Neural cell (in vitro differentiated cells): Measurements from ENCODE around the gene C2CD2. TPM values are rescaled to one million over a fixed set of nuclear protein-coding genes. Genes with fewer than 3 reads are reported as not detected.

ENCODE experiments used
- H2AFZ ChIP-seq: fragments of 200-600, 300-800 bp; sonication (generic), shearing (Covaris generic); 2 replicates; pipeline ENCODE4 v1.6.0; 2014; ENCODE audit warnings: low read depth, mild to moderate bottlenecking, antibody characterized with exemption, low read length, moderate library complexity
- H3F3A ChIP-seq: fragments of 200-600 bp; shearing (Covaris generic); 2 replicates; pipeline ENCODE4 v1.6.1; 2016; ENCODE audit warnings: mild to moderate bottlenecking, moderate library complexity, mixed read lengths, antibody characterized with exemption, low read length; ENCODE audit not compliant: insufficient read depth, poor library complexity, severe bottlenecking
- H3K27ac ChIP-seq: fragments of 200-600, 300-800 bp; sonication (generic), shearing (Covaris generic); 2 replicates; pipeline ENCODE4 v1.5.1; 2014; ENCODE audit warnings: mild to moderate bottlenecking, low read length, moderate library complexity
- H3K27me3 ChIP-seq: fragments of 300-800, 200-600 bp; sonication (generic), shearing (Covaris generic); 2 replicates; pipeline ENCODE4 v1.6.0; 2014; ENCODE audit warnings: mild to moderate bottlenecking, low read depth, low read length, moderate library complexity; ENCODE audit not compliant: insufficient read depth
- H3K36me3 ChIP-seq: fragments of 300-800, 200-600 bp; sonication (generic), shearing (Covaris generic); 2 replicates; pipeline ENCODE4 v1.5.1; 2014; ENCODE audit warnings: mild to moderate bottlenecking, antibody characterized with exemption, low read length, moderate library complexity; ENCODE audit not compliant: insufficient read depth
- H3K4me2 ChIP-seq: fragments of 300-800, 200-600 bp; sonication (generic), shearing (Covaris generic); 2 replicates; pipeline ENCODE4 v1.6.0; 2014; ENCODE audit warnings: mild to moderate bottlenecking, low read length
- H3K4me3 ChIP-seq: fragments of 300-800, 200-600 bp; sonication (generic), shearing (Covaris generic); 2 replicates; pipeline ENCODE4 v1.5.1; 2014; ENCODE audit warnings: mild to moderate bottlenecking, low read length, moderate library complexity
- H3K79me2 ChIP-seq: fragments of 200-600 bp; shearing (Covaris generic); replicated peaks from 2 replicates; pipeline ENCODE4 v1.6.0; 2014; ENCODE audit warnings: mild to moderate bottlenecking, low read length, moderate library complexity; ENCODE audit not compliant: insufficient read depth
- H3K9ac ChIP-seq: fragments of 300-800, 200-600 bp; sonication (generic), shearing (Covaris generic); 2 replicates; pipeline ENCODE4 v1.6.1; 2016; ENCODE audit warnings: mild to moderate bottlenecking, low read length, mixed read lengths
- H3K9me2 ChIP-seq: fragments of 200-600 bp; shearing (Covaris generic); 2 replicates; pipeline ENCODE4 v1.6.1; 2016; ENCODE audit warnings: mild to moderate bottlenecking, low read length, mixed read lengths; ENCODE audit not compliant: insufficient read depth
- H3K9me3 ChIP-seq: fragments of 200-600, 300-800 bp; sonication (generic), shearing (Covaris generic); 2 replicates; pipeline ENCODE4 v1.6.1; 2016; ENCODE audit warnings: mild to moderate bottlenecking, mixed run types, low read length, moderate library complexity, mixed read lengths
- H4K20me1 ChIP-seq: fragments of 200-600 bp; shearing (Covaris generic); 2 replicates; pipeline ENCODE4 v1.6.1; 2016; ENCODE audit warnings: mild to moderate bottlenecking, mixed run types; ENCODE audit not compliant: insufficient read depth
- EP300 ChIP-seq: fragments of 450-650 bp; conservative IDR thresholded peaks from 2 replicates; pipeline ENCODE4 v1.6.1; 2014; ENCODE audit warnings: antibody characterized with exemption, mild to moderate bottlenecking, moderate library complexity; ENCODE audit not compliant: poor library complexity, severe bottlenecking
- EZH2 ChIP-seq: fragments of 200-600, 300-800 bp; shearing (Covaris generic), sonication (generic); IDR thresholded peaks from 2 replicates; pipeline ENCODE4 v1.6.1; 2014; ENCODE audit warnings: antibody characterized with exemption, low read length, borderline replicate concordance, mild to moderate bottlenecking; ENCODE audit not compliant: insufficient read depth, poor library complexity, severe bottlenecking
- MXI1 ChIP-seq: fragments of 450-650 bp; conservative IDR thresholded peaks from 2 replicates; pipeline ENCODE4 v1.6.1; 2014; ENCODE audit warnings: antibody characterized with exemption, mild to moderate bottlenecking; ENCODE audit not compliant: poor library complexity, severe bottlenecking
- POLR2AphosphoS5 ChIP-seq: IDR thresholded peaks from 2 replicates; pipeline ENCODE4 v1.6.1; 2012
- RAD21 ChIP-seq: fragments of 450-650 bp; conservative IDR thresholded peaks from 2 replicates; pipeline ENCODE4 v1.6.1; 2014; ENCODE audit warnings: antibody characterized with exemption, mild to moderate bottlenecking, moderate library complexity
- SMC3 ChIP-seq: fragments of 450-650 bp; conservative IDR thresholded peaks from 2 replicates; pipeline ENCODE4 v1.6.1; 2014; ENCODE audit warnings: antibody characterized with exemption, mild to moderate bottlenecking, moderate library complexity; ENCODE audit not compliant: poor library complexity
- TAF1 ChIP-seq: IDR thresholded peaks from 2 replicates; pipeline ENCODE4 v1.6.1; 2012; ENCODE audit warnings: low read depth
- polyA plus RNA-seq: library from polyadenylated mRNA; depleted of rRNA; stranded (reverse); fragments of >200 nt; gene quantifications from 2 replicates; pipeline ENCODE4 v1.2.3, GENCODE V29; 2014
- TF ChIP-seq, protein P1 (sequence below): fragments of 450-650 bp; IDR thresholded peaks from 2 replicates; pipeline ENCODE4 v1.5.1; 2014; ENCODE audit warnings: antibody characterized with exemption, mild to moderate bottlenecking, moderate library complexity; ENCODE audit not compliant: poor library complexity, severe bottlenecking
- TF ChIP-seq, protein P2 (sequence below): IDR thresholded peaks from 2 replicates; pipeline ENCODE4 v1.6.1; 2012; ENCODE audit warnings: borderline replicate concordance

Gene C2CD2
- polyA plus RNA-seq, 1 donor from 2014 or later, result 0.88 TPM

DNA sequence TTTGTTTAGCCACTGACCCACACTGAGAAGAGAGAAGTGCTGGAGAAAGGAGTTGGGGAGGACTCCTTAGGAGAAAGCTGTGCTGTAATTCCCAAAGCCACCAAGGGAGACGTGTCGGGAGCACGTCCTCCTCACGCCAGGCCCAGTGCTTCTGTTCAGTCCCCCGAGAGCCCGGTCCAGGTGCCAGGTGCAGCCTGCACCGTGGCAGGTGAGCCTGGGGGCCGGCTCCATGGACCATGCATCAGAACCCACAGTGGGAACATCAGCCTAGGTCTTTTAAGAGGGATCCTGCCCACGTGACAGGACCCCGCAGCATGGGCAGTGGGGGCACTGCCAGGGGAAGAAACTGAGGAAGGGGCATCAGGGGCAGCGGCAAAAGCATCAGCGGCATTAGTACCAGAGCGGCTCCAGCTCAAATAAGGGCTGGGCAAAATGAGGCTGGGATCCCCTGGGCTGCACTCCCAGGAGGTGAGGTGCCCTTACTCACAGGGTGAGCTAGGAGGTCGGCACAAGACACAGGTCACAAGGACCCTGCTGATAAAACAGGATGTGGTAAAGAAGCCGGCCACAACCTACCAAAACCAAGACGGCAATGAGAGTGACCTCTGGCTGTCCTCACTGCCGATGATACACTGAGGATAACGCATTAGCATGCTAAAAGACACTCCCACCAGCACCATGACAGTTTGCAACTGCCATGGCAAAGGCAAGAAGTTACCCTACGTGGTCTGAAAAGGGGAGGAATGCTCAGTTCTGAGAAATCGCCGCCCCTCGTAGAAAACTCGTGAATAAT, 50.1 kb downstream of the C2CD2 start:
- H4K20me1 ChIP-seq, result no peaks in the 10 kb centered on the region
- no peak overlapping the region for H3K9ac ChIP-seq
- H3K9me2 ChIP-seq, result no peaks in the 10 kb centered on the region
- no peak overlapping the region for H3K4me2 ChIP-seq
- no peaks in the 10 kb centered on the region for H3K79me2 ChIP-seq
- no peaks in the 10 kb centered on the region for H3K27me3 ChIP-seq
- H3K36me3 ChIP-seq, result no peaks in the 10 kb centered on the region
- TF ChIP-seq MXI1, result no peak
- no peak for TF ChIP-seq RAD21
- TF ChIP-seq EP300, result no peak
- TF ChIP-seq, protein P1, sequence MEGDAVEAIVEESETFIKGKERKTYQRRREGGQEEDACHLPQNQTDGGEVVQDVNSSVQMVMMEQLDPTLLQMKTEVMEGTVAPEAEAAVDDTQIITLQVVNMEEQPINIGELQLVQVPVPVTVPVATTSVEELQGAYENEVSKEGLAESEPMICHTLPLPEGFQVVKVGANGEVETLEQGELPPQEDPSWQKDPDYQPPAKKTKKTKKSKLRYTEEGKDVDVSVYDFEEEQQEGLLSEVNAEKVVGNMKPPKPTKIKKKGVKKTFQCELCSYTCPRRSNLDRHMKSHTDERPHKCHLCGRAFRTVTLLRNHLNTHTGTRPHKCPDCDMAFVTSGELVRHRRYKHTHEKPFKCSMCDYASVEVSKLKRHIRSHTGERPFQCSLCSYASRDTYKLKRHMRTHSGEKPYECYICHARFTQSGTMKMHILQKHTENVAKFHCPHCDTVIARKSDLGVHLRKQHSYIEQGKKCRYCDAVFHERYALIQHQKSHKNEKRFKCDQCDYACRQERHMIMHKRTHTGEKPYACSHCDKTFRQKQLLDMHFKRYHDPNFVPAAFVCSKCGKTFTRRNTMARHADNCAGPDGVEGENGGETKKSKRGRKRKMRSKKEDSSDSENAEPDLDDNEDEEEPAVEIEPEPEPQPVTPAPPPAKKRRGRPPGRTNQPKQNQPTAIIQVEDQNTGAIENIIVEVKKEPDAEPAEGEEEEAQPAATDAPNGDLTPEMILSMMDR, result no peak
- TF ChIP-seq TAF1, result no peak
- no peak for TF ChIP-seq SMC3
- TF ChIP-seq, protein P2, sequence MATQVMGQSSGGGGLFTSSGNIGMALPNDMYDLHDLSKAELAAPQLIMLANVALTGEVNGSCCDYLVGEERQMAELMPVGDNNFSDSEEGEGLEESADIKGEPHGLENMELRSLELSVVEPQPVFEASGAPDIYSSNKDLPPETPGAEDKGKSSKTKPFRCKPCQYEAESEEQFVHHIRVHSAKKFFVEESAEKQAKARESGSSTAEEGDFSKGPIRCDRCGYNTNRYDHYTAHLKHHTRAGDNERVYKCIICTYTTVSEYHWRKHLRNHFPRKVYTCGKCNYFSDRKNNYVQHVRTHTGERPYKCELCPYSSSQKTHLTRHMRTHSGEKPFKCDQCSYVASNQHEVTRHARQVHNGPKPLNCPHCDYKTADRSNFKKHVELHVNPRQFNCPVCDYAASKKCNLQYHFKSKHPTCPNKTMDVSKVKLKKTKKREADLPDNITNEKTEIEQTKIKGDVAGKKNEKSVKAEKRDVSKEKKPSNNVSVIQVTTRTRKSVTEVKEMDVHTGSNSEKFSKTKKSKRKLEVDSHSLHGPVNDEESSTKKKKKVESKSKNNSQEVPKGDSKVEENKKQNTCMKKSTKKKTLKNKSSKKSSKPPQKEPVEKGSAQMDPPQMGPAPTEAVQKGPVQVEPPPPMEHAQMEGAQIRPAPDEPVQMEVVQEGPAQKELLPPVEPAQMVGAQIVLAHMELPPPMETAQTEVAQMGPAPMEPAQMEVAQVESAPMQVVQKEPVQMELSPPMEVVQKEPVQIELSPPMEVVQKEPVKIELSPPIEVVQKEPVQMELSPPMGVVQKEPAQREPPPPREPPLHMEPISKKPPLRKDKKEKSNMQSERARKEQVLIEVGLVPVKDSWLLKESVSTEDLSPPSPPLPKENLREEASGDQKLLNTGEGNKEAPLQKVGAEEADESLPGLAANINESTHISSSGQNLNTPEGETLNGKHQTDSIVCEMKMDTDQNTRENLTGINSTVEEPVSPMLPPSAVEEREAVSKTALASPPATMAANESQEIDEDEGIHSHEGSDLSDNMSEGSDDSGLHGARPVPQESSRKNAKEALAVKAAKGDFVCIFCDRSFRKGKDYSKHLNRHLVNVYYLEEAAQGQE, result no peak
- no peak for TF ChIP-seq EZH2
- TF ChIP-seq POLR2AphosphoS5, result no peak
- no peak overlapping the region for H2AFZ ChIP-seq
- no peak overlapping the region for H3K4me3 ChIP-seq
- no peak overlapping the region for H3K27ac ChIP-seq
- no peaks in the 10 kb centered on the region for H3F3A ChIP-seq
- H3K9me3 ChIP-seq, result no peaks in the 10 kb centered on the region

DNA sequence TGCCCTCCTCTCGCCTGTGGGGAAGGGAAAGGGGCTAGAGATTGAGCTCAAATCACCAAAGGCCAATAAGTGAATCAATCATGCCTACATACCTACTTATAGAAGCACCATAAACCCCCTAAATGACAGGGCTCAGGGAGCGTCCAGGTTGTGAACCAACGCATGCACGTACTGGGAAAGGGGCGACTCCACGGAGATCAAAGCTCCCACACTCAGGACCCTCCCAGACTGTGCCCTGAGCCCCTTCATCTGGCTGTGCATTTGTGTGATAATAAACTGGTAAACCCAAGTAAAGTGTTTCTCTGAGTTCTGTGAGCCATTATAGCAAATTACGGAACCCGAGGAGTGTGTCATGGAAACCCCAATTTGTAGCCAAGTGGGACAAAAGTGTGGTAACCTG, 50.9 kb downstream of the C2CD2 start:
- Histone ChIP-seq H3K4me2 (no peak overlapping the region), H3K4me3 (no peak overlapping the region), H3K9me2 (no peaks in the 10 kb centered on the region), H2AFZ (no peak overlapping the region), H3K27me3 (no peaks in the 10 kb centered on the region), H3K9ac (no peak overlapping the region), H4K20me1 (no peaks in the 10 kb centered on the region), H3K36me3 (no peaks in the 10 kb centered on the region), H3K79me2 (no peaks in the 10 kb centered on the region), H3K9me3 (no peaks in the 10 kb centered on the region), H3F3A (no peaks in the 10 kb centered on the region), H3K27ac (no peak overlapping the region)
- TF ChIP-seq SMC3 (no peak), TAF1 (no peak), EZH2 (no peak), POLR2AphosphoS5 (no peak), RAD21 (no peak), MXI1 (no peak), EP300 (no peak)
- TF ChIP-seq, protein P1, result no peak
- TF ChIP-seq, protein P2, result no peak
